OCI-LY7 (cell line): Measurements from ENCODE around the gene SLC8B1.

ENCODE experiments used
- CTCF ChIP-seq: fragments of 200-600 bp; sonication (generic); conservative IDR thresholded peaks from 2 replicates; pipeline ENCODE4 v1.5.1; 2014; ENCODE audit warnings: mild to moderate bottlenecking, antibody characterized with exemption, low read length, moderate library complexity, mixed read lengths
- EZH2phosphoT487 ChIP-seq: fragments of 200-600 bp; sonication (generic); IDR thresholded peaks from 2 replicates; pipeline ENCODE4 v1.6.1; 2018; ENCODE audit warnings: low read depth, borderline replicate concordance, mild to moderate bottlenecking, mixed run types, antibody characterized with exemption, low read length, moderate library complexity, mixed read lengths

- no peak for TF ChIP-seq CTCF
- no peak for TF ChIP-seq EZH2phosphoT487
Measured at GRCh38 chr12:113302466-113302865, 32.4 kb downstream of the SLC8B1 start.
